Measurements from ENCODE around the gene TMC5.

DNA sequence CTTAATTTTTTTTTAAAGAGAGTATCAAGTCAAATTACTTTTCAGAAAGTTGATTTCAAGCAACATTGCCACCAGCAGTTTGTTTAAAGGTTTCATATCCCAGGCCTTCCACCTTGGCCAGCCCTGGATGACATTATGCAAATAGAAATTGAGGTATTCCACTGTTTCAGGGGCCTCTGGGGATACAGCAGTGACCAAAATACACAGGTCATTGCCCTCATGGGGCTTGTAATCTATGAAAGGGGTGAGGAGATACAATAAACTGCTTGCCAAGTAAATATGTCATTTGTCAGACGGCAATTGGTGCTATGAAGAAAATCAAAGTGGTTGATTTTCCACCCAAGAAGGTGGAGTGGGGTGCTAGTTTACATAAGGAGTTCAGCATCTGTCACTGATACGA lies 37.8 kb upstream of the TMC5 start:
- TF ChIP-seq, protein P1, sequence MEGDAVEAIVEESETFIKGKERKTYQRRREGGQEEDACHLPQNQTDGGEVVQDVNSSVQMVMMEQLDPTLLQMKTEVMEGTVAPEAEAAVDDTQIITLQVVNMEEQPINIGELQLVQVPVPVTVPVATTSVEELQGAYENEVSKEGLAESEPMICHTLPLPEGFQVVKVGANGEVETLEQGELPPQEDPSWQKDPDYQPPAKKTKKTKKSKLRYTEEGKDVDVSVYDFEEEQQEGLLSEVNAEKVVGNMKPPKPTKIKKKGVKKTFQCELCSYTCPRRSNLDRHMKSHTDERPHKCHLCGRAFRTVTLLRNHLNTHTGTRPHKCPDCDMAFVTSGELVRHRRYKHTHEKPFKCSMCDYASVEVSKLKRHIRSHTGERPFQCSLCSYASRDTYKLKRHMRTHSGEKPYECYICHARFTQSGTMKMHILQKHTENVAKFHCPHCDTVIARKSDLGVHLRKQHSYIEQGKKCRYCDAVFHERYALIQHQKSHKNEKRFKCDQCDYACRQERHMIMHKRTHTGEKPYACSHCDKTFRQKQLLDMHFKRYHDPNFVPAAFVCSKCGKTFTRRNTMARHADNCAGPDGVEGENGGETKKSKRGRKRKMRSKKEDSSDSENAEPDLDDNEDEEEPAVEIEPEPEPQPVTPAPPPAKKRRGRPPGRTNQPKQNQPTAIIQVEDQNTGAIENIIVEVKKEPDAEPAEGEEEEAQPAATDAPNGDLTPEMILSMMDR (IDR thresholded peaks at IDR 0.05) = no peak
- TF ChIP-seq POLR2A (IDR thresholded peaks at IDR 0.05) = no peak
